Gastroesophageal sphincter (tissue), 4 donors: ENCODE measurements around the gene SMARCD1. TPM values are rescaled to one million over a fixed set of nuclear protein-coding genes. Genes with fewer than 3 reads are reported as not detected.

Experiments
- ATAC-seq: fragments of 150-250 bp; one replicate; pipeline ENCODE4 v1.9.1; 2016; ENCODE audit warnings: mild to moderate bottlenecking, moderate library complexity
- H3K27ac ChIP-seq, 4 donors: fragments of 200-600 bp; sonication (generic) in 3 of 4; 1 replicate in 3 of 4; 2 replicates in 1 of 4; pipeline ENCODE4 v1.5.1; 2016 to 2019
- H3K27me3 ChIP-seq: fragments of 200-600 bp; sonication (generic); one replicate; pipeline ENCODE4 v1.5.1; 2019
- H3K36me3 ChIP-seq, 2 donors: fragments of 200-600 bp; sonication (generic); one replicate each; pipeline ENCODE4 v1.5.1; 2019; ENCODE audit warnings: control low read depth in 1 of 2
- H3K4me1 ChIP-seq, 3 donors: fragments of 200-600 bp; sonication (generic); 1 replicate in 2 of 3; 2 replicates in 1 of 3; pipeline ENCODE4 v1.5.1; 2016 to 2019; ENCODE audit warnings: control low read depth in 2 of 3
- H3K4me3 ChIP-seq, 2 donors: fragments of 200-600 bp; sonication (generic); one replicate each; pipeline ENCODE4 v1.5.1; 2019; ENCODE audit warnings: mild to moderate bottlenecking in 1 of 2, moderate library complexity in 1 of 2
- H3K9me3 ChIP-seq, 3 donors: fragments of 200-600 bp; sonication (generic); one replicate each; pipeline ENCODE4 v1.5.1; 2017 to 2019; ENCODE audit warnings: control low read depth in 2 of 3
- CTCF ChIP-seq, 4 experiments: fragments of 200-600 bp in 2 of 4; fragments of 450-650 bp in 2 of 4; sonication (generic) in 1 of 4; IDR thresholded peaks; one replicate each; pipeline ENCODE4 v1.5.1; 2017 to 2019; ENCODE audit warnings: antibody characterized with exemption in 4 of 4, mild to moderate bottlenecking in 2 of 4, moderate library complexity in 2 of 4
- EP300 ChIP-seq: sonication (generic); formaldehyde crosslinking; IDR thresholded peaks from one replicate; pipeline ENCODE4 v1.6.1; 2017; ENCODE audit warnings: antibody characterized with exemption, mild to moderate bottlenecking
- POLR2A ChIP-seq, 2 donors: fragments of 450-650 bp; IDR thresholded peaks; one replicate each; pipeline ENCODE4 v1.6.1; 2017; ENCODE audit warnings: antibody characterized with exemption in 2 of 2, mild to moderate bottlenecking in 2 of 2, moderate library complexity in 1 of 2
- POLR2AphosphoS5 ChIP-seq: sonication (generic); formaldehyde crosslinking; IDR thresholded peaks from one replicate; pipeline ENCODE4 v1.6.1; 2017; ENCODE audit warnings: antibody characterized with exemption
- WGBS, 2 donors: methylation state at CpG; one replicate each; pipeline ENCODE4 v1.1.5; 2018; ENCODE audit warnings: low coverage in 1 of 2; 5-methylcytosine and 5-hydroxymethylcytosine counted together
- total RNA-seq, 4 donors: library from RNA; depleted of rRNA; stranded (reverse); fragments of >200 nt; gene quantifications; one replicate each; pipeline ENCODE4 v1.1.0, GENCODE V29; 2016

Gene SMARCD1
- total RNA-seq, 4 donors from 2014 or later = 26.6 to 52.8 (median 44.2) TPM

GRCh38 chr12:50097952-50098351, 12.8 kb downstream of the SMARCD1 start:
- TF ChIP-seq EP300 (no peak), POLR2A (IDR thresholded peaks at IDR 0.05) (no peak), CTCF (IDR thresholded peaks at IDR 0.05) (no peak), POLR2AphosphoS5 (no peak)
- no peaks in the 10 kb centered on the region for H3K9me3 ChIP-seq
- no peak overlapping the region for H3K4me3 ChIP-seq
- WGBS, 2 donors = 70 to 81% methylated on average over 3 to 6 of the region's 6 CpGs
- no peaks in the 10 kb centered on the region for H3K4me1 ChIP-seq
- peaks cover 0 to 85% of the 10 kb centered on the region in 2 donors for H3K36me3 ChIP-seq
- H3K27me3 ChIP-seq = no peaks in the 10 kb centered on the region
- ATAC-seq = no peak
- no peak overlapping the region for H3K27ac ChIP-seq

- no peaks in the 10 kb centered on the region for H3K9me3 ChIP-seq
- no peak overlapping the region for H3K4me3 ChIP-seq
- WGBS, 2 donors = 47 to 59% methylated on average over 4 of the region's 5 CpGs
- no peak overlapping the region for H3K27ac ChIP-seq
- H3K27me3 ChIP-seq = no peaks in the 10 kb centered on the region
- peaks cover 0 to 70% of the 10 kb centered on the region in 2 donors for H3K36me3 ChIP-seq
- peak; percentile 37 for ATAC-seq
- H3K4me1 ChIP-seq = peaks cover 0 to 13% (median 10%) of the 10 kb centered on the region in 3 donors
- TF ChIP-seq CTCF (IDR thresholded peaks at IDR 0.05) = no peak
- TF ChIP-seq POLR2AphosphoS5 = no peak
- TF ChIP-seq EP300 = no peak
- no peak for TF ChIP-seq POLR2A (IDR thresholded peaks at IDR 0.05)
Observed at GRCh38 chr12:50099302-50100008, 14.3 kb downstream of the SMARCD1 start.

GRCh38 chr12:50100561-50100960, 15.4 kb downstream of the SMARCD1 start:
- Histone ChIP-seq H3K4me3 (no peak overlapping the region), H3K27ac (no peak overlapping the region), H3K4me1 (peaks cover 0 to 23% (median 10%) of the 10 kb centered on the region in 3 donors), H3K36me3 (peaks cover 0 to 59% of the 10 kb centered on the region in 2 donors), H3K27me3 (no peaks in the 10 kb centered on the region), H3K9me3 (no peaks in the 10 kb centered on the region)
- WGBS, 2 donors = 74 to 91% methylated on average over 3 of the region's 3 CpGs
- no peak for ATAC-seq
- TF ChIP-seq POLR2A (IDR thresholded peaks at IDR 0.05) = no peak
- TF ChIP-seq EP300 = no peak
- no peak for TF ChIP-seq POLR2AphosphoS5
- no peak for TF ChIP-seq CTCF (IDR thresholded peaks at IDR 0.05)

GRCh38 chr12:50101663-50102062, 16.5 kb downstream of the SMARCD1 start:
- WGBS, 2 donors = 62 to 76% methylated on average over 3 of the region's 3 CpGs
- Histone ChIP-seq H3K4me3 (no peak overlapping the region), H3K36me3 (peaks cover 0 to 48% of the 10 kb centered on the region in 2 donors), H3K4me1 (peaks cover 0 to 23% (median 10%) of the 10 kb centered on the region in 3 donors), H3K9me3 (no peaks in the 10 kb centered on the region), H3K27ac (peak overlapping the region in 1 of 4 donors; percentile 12), H3K27me3 (no peaks in the 10 kb centered on the region)
- no peak for ATAC-seq
- TF ChIP-seq POLR2AphosphoS5 (no peak), CTCF (IDR thresholded peaks at IDR 0.05) (peak in 2 of 4 experiments; percentile 40 to 49)

GRCh38 chr12:50102131-50102531, 17.0 kb downstream of the SMARCD1 start:
- Histone ChIP-seq H3K27ac (peak overlapping the region in 2 of 4 donors; percentile 12 to 28), H3K4me3 (no peak overlapping the region), H3K4me1 (peaks cover 0 to 23% (median 10%) of the 10 kb centered on the region in 3 donors), H3K36me3 (peaks cover 0 to 43% of the 10 kb centered on the region in 2 donors), H3K9me3 (no peaks in the 10 kb centered on the region), H3K27me3 (no peaks in the 10 kb centered on the region)
- 50 to 70% methylated on average over 1 to 2 of the region's 2 CpGs for WGBS, 2 donors
- no peak for ATAC-seq
- TF ChIP-seq POLR2AphosphoS5 (no peak), EP300 (no peak), POLR2A (IDR thresholded peaks at IDR 0.05) (no peak), CTCF (IDR thresholded peaks at IDR 0.05) (no peak)
